HG02642 (cell line): Measurements from ENCODE around the gene LUC7L.
"Not testable (repeated sequence)": the region's sequence is repeated elsewhere in the genome, so short reads cannot be mapped to it uniquely, and the experiment has no call there.

Source experiments
- ATAC-seq: cut with Tn5 transposase; IDR thresholded peaks from one replicate; pipeline ENCODE4 v1.9.1; 2021; ENCODE audit warnings: mild to moderate bottlenecking; ENCODE audit not compliant: unreplicated experiment, poor library complexity

LUC7L gene

DNA sequence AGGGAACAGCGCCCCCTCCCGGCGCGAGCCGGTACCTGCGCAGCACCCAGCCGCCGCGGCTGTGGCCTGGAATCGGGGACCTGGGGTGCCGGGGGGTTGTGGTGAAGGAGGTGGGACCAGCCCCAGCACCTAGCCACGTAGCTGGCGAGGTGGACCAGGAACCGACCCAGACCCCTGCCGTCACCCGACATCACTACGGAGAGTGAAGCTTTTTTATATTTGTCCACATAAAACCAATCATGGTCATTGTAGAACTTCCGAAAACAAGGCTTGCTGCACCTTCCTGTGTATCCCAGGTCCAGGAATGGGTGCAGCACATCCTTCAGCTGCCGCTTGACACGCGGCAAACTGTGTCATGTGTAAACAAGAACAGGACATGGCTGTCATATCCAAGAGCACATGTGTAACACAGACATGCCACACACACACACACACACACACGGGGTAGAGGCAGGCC lies 47.7 kb downstream of the LUC7L start:
- no peak for ATAC-seq

- peak; percentile 54 for ATAC-seq
Measured at GRCh38 chr16:180681-181564, 48.3 kb downstream of the LUC7L start.

DNA sequence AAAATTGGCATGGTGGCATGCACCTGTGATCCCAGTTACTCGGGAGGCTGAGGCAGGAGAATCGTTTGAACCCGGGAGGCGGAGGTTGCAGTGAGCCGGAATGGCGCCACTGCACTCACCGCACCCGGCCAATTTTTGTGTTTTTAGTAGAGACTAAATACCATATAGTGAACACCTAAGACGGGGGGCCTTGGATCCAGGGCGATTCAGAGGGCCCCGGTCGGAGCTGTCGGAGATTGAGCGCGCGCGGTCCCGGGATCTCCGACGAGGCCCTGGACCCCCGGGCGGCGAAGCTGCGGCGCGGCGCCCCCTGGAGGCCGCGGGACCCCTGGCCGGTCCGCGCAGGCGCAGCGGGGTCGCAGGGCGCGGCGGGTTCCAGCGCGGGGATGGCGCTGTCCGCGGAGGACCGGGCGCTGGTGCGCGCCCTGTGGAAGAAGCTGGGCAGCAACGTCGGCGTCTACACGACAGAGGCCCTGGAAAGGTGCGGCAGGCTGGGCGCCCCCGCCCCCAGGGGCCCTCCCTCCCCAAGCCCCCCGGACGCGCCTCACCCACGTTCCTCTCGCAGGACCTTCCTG lies 49.1 kb downstream of the LUC7L start, which contains the start of gene HBQ1:
Gene HBQ1 (plus strand): TSS at position 359 of the 575 bp plus-strand sequence. CDS start 28 bp downstream, at position 387.
- no peak for ATAC-seq

GRCh38 chr16:179211-180092 lies 49.8 kb downstream of the LUC7L start:
- ATAC-seq = no peak

- no peak for ATAC-seq
Measured at GRCh38 chr16:178668-179015, 50.6 kb downstream of the LUC7L start.

DNA sequence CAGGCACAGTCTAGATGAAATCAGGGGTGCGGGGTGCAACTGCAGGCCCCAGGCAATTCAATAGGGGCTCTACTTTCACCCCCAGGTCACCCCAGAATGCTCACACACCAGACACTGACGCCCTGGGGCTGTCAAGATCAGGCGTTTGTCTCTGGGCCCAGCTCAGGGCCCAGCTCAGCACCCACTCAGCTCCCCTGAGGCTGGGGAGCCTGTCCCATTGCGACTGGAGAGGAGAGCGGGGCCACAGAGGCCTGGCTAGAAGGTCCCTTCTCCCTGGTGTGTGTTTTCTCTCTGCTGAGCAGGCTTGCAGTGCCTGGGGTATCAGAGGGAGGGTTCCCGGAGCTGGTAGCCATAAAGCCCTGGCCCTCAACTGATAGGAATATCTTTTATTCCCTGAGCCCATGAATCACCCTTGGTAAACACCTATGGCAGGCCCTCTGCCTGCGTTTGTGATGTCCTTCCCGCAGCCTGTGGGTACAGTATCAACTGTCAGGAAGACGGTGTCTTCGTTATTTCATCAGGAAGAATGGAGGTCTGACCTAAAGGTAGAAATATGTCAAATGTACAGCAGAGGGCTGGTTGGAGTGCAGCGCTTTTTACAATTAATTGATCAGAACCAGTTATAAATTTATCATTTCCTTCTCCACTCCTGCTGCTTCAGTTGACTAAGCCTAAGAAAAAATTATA lies 51.1 kb downstream of the LUC7L start:
- ATAC-seq = no peak

DNA sequence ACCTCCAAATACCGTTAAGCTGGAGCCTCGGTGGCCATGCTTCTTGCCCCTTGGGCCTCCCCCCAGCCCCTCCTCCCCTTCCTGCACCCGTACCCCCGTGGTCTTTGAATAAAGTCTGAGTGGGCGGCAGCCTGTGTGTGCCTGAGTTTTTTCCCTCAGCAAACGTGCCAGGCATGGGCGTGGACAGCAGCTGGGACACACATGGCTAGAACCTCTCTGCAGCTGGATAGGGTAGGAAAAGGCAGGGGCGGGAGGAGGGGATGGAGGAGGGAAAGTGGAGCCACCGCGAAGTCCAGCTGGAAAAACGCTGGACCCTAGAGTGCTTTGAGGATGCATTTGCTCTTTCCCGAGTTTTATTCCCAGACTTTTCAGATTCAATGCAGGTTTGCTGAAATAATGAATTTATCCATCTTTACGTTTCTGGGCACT lies 51.8 kb downstream of the LUC7L start:
- no peak for ATAC-seq

DNA sequence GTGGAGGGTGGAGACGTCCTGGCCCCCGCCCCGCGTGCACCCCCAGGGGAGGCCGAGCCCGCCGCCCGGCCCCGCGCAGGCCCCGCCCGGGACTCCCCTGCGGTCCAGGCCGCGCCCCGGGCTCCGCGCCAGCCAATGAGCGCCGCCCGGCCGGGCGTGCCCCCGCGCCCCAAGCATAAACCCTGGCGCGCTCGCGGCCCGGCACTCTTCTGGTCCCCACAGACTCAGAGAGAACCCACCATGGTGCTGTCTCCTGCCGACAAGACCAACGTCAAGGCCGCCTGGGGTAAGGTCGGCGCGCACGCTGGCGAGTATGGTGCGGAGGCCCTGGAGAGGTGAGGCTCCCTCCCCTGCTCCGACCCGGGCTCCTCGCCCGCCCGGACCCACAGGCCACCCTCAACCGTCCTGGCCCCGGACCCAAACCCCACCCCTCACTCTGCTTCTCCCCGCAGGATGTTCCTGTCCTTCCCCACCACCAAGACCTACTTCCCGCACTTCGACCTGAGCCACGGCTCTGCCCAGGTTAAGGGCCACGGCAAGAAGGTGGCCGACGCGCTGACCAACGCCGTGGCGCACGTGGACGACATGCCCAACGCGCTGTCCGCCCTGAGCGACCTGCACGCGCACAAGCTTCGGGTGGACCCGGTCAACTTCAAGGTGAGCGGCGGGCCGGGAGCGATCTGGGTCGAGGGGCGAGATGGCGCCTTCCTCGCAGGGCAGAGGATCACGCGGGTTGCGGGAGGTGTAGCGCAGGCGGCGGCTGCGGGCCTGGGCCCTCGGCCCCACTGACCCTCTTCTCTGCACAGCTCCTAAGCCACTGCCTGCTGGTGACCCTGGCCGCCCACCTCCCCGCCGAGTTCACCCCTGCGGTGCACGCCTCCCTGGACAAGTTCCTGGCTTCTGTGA lies 52.5 kb downstream of the LUC7L start, which contains the start of gene HBA1:
Gene HBA1 (plus strand): TSS at position 204 of the 906 bp plus-strand sequence. CDS start 37 bp downstream, at position 241.
- ATAC-seq = not testable (repeated sequence)

DNA sequence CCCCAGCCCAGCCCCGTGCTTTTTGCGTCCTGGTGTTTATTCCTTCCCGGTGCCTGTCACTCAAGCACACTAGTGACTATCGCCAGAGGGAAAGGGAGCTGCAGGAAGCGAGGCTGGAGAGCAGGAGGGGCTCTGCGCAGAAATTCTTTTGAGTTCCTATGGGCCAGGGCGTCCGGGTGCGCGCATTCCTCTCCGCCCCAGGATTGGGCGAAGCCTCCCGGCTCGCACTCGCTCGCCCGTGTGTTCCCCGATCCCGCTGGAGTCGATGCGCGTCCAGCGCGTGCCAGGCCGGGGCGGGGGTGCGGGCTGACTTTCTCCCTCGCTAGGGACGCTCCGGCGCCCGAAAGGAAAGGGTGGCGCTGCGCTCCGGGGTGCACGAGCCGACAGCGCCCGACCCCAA lies 53.2 kb downstream of the LUC7L start:
- not testable (repeated sequence) for ATAC-seq

GRCh38 chr16:175011-175949 lies 54.0 kb downstream of the LUC7L start:
- ATAC-seq = no peak

- not testable (repeated sequence) for ATAC-seq
Measured at GRCh38 chr16:173928-174769, 55.1 kb downstream of the LUC7L start.

DNA sequence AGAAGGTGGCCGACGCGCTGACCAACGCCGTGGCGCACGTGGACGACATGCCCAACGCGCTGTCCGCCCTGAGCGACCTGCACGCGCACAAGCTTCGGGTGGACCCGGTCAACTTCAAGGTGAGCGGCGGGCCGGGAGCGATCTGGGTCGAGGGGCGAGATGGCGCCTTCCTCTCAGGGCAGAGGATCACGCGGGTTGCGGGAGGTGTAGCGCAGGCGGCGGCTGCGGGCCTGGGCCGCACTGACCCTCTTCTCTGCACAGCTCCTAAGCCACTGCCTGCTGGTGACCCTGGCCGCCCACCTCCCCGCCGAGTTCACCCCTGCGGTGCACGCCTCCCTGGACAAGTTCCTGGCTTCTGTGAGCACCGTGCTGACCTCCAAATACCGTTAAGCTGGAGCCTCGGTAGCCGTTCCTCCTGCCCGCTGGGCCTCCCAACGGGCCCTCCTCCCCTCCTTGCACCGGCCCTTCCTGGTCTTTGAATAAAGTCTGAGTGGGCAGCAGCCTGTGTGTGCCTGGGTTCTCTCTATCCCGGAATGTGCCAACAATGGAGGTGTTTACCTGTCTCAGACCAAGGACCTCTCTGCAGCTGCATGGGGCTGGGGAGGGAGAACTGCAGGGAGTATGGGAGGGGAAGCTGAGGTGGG lies 55.9 kb downstream of the LUC7L start:
- ATAC-seq = not testable (repeated sequence)

DNA sequence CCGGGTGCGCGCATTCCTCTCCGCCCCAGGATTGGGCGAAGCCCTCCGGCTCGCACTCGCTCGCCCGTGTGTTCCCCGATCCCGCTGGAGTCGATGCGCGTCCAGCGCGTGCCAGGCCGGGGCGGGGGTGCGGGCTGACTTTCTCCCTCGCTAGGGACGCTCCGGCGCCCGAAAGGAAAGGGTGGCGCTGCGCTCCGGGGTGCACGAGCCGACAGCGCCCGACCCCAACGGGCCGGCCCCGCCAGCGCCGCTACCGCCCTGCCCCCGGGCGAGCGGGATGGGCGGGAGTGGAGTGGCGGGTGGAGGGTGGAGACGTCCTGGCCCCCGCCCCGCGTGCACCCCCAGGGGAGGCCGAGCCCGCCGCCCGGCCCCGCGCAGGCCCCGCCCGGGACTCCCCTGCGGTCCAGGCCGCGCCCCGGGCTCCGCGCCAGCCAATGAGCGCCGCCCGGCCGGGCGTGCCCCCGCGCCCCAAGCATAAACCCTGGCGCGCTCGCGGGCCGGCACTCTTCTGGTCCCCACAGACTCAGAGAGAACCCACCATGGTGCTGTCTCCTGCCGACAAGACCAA lies 56.8 kb downstream of the LUC7L start, which contains the start of gene HBA2:
Gene HBA2 (plus strand): TSS at position 503 of the 568 bp plus-strand sequence. CDS start 37 bp downstream, at position 540.
- not testable (repeated sequence) for ATAC-seq

- ATAC-seq = no peak
Measured at GRCh38 chr16:170788-171187, 58.5 kb downstream of the LUC7L start.

GRCh38 chr16:170088-170507 lies 59.2 kb downstream of the LUC7L start:
- not testable (repeated sequence) for ATAC-seq

DNA sequence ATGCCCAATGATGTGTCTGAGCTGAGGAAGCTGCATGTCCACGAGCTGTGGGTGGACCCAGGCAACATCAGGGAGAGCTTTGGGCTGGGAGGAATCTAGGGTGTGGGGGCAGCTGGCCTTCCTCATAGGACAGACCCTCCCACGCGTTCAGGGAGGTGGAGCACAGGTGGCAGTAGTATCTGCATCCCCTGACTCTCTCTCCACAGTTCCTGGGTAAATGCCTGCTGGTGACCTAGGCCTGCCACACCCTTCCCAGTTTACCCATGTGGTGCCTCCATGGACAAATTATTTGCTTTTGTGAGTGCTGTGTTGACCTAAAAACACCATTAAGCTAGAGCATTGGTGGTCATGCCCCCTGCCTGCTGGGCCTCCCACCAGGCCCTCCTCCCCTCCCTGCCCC lies 60.2 kb downstream of the LUC7L start:
- no peak for ATAC-seq
